ENCODE data around the gene DIPK1B. TPM values are rescaled to one million over a fixed set of nuclear protein-coding genes. Genes with fewer than 3 reads are reported as not detected.
A peak's percentile ranks its signal among the peaks of the same experiment; 100 is the strongest.

The DIPK1B gene
- total and polyA plus RNA-seq, 10 of the 15 experiments (the other 5 are each of a cell fraction or from before 2014, with no cell fraction given), result 0.08 to 0.28 (median 0.13) TPM; not detected in 3

GRCh38 chr9:136771907-136772415 is 59.6 kb downstream of the DIPK1B start:
- Histone ChIP-seq H3K4me2 (ENCODE audit: control insufficient read depth, insufficient read depth) (no peak overlapping the region), H2AFZ (ENCODE audit: control insufficient read depth, low read depth, low read length) (no peak overlapping the region), H3K79me2 (ENCODE audit: control insufficient read depth, insufficient read depth, low read length) (no peaks in the 10 kb centered on the region), H3K4me1 (ENCODE audit: control insufficient read depth, insufficient read depth, low read length) (peaks cover 13% of the 10 kb centered on the region), H3K4me3 (no peak overlapping the region), H4K20me1 (ENCODE audit: control insufficient read depth, insufficient read depth) (no peaks in the 10 kb centered on the region), H3K27me3 (replicated peaks in 1 of 2; ENCODE audit: control insufficient read depth in 2 of 2, insufficient read depth in 2 of 2, low read length in 1 of 2) (no peaks in the 10 kb centered on the region; a peak in 1 of 4 replicates), H3K9me3 (replicated peaks; ENCODE audit: control insufficient read depth, insufficient read depth, low read length) (peaks cover 6% of the 10 kb centered on the region; the same call in 2 of the 3 replicates), H3K27ac (ENCODE audit: control insufficient read depth, insufficient read depth) (no peak overlapping the region), H3K9ac (ENCODE audit: control insufficient read depth, insufficient read depth, low read length) (no peak overlapping the region), H3K36me3 (ENCODE audit: control insufficient read depth in 2 of 2, insufficient read depth in 2 of 2, low read length in 1 of 2) (no peaks in the 10 kb centered on the region)
- SMC1A ChIA-PET (ENCODE audit: uncharacterized antibody, unreplicated experiment), result interaction anchor here (1.7 kb wide), 1 partner anchor 263 kb away, joined by 3 read pairs; no protein-coding TSS in a partner anchor
- no TSS peak for BruUV-seq (replicated peaks)
- in situ Hi-C loops (cut with MboI), result no loop called here
- RAD21 ChIA-PET (ENCODE audit: unreplicated experiment), result no interaction called here
- ATAC-seq, result no peak
- FAIRE-seq, result no peak
- 42% methylated on average over 3 of the region's 3 CpGs for WGBS (ENCODE audit: insufficient coverage, insufficient replicate concordance, low lambda C conversion rate, missing lambda C conversion rate)
- CTCF ChIA-PET, result interaction anchor here (9.3 kb wide), 1 partner anchor 11 kb away, joined by 163 read pairs; no protein-coding TSS in a partner anchor
- TF ChIP-seq BCL11A (IDR thresholded peaks at IDR 0.05; ENCODE audit: low read depth, low read length) (no peak), SP1 (IDR thresholded peaks at IDR 0.05; ENCODE audit: low read depth, low read length) (no peak), TARDBP (IDR thresholded peaks at IDR 0.05; ENCODE audit: borderline replicate concordance) (no peak), BMI1 (IDR thresholded peaks at IDR 0.05; ENCODE audit: borderline replicate concordance) (no peak), TCF3 (IDR thresholded peaks at IDR 0.05; ENCODE audit: borderline replicate concordance, insufficient read depth, low read depth, low read length) (no peak), SMC3 (IDR thresholded peaks at IDR 0.05; ENCODE audit: borderline replicate concordance, low read length) (no peak), CHD4 (IDR thresholded peaks at IDR 0.05) (no peak)
- DNase-seq (ENCODE audit: low read depth, low spot score), result no peak
- POLR2A ChIA-PET, result no interaction called here
- intact Hi-C loops (cut with micrococcal nuclease; ENCODE audit: unreplicated experiment), result no loop called here

GRCh38 chr9:136773386-136774044 is 61.1 kb downstream of the DIPK1B start:
- H3K27me3 ChIP-seq (replicated peaks in 1 of 2; ENCODE audit: control insufficient read depth in 2 of 2, insufficient read depth in 2 of 2, low read length in 1 of 2), result no peaks in the 10 kb centered on the region; a peak in 1 of 4 replicates
- no peak overlapping the region for H3K9ac ChIP-seq (ENCODE audit: control insufficient read depth, insufficient read depth, low read length)
- H2AFZ ChIP-seq (ENCODE audit: control insufficient read depth, low read depth, low read length), result peak overlapping the region; percentile 89
- ChIA-PET RAD21 (ENCODE audit: unreplicated experiment) (no interaction called here), CTCF (interaction anchor here (0.8 to 9.3 kb wide), 2 partner anchors 10 to 15 kb away, joined by 4 to 163 read pairs; partner anchors contain the start of gene LCN8), SMC1A (ENCODE audit: uncharacterized antibody, unreplicated experiment) (no interaction called here), POLR2A (no interaction called here)
- H4K20me1 ChIP-seq (ENCODE audit: control insufficient read depth, insufficient read depth), result no peaks in the 10 kb centered on the region
- peak; percentile 92 for ATAC-seq
- no peaks in the 10 kb centered on the region for H3K4me1 ChIP-seq (ENCODE audit: control insufficient read depth, insufficient read depth, low read length)
- no peak for DNase-seq (ENCODE audit: low read depth, low spot score)
- no peak overlapping the region for H3K4me3 ChIP-seq
- H3K36me3 ChIP-seq (ENCODE audit: control insufficient read depth in 2 of 2, insufficient read depth in 2 of 2, low read length in 1 of 2), result no peaks in the 10 kb centered on the region
- H3K79me2 ChIP-seq (ENCODE audit: control insufficient read depth, insufficient read depth, low read length), result no peaks in the 10 kb centered on the region
- peaks cover 6% of the 10 kb centered on the region; the same call in 2 of the 3 replicates for H3K9me3 ChIP-seq (replicated peaks; ENCODE audit: control insufficient read depth, insufficient read depth, low read length)
- no peak for FAIRE-seq
- H3K27ac ChIP-seq (ENCODE audit: control insufficient read depth, insufficient read depth), result no peak overlapping the region
- no TSS peak for BruUV-seq (replicated peaks)
- in situ Hi-C loops (cut with MboI), result no loop called here
- H3K4me2 ChIP-seq (ENCODE audit: control insufficient read depth, insufficient read depth), result no peak overlapping the region
- WGBS (ENCODE audit: insufficient coverage, insufficient replicate concordance, low lambda C conversion rate, missing lambda C conversion rate), result 35% methylated on average over 7 of the region's 7 CpGs
- intact Hi-C loops (cut with micrococcal nuclease; ENCODE audit: unreplicated experiment), result no loop called here
- TF ChIP-seq PRDM15 (CRISPR knock-in tag; IDR thresholded peaks at IDR 0.05) (no peak), FOS (IDR thresholded peaks at IDR 0.05; ENCODE audit: borderline replicate concordance, extremely low read depth, insufficient read length) (no peak), NR2F1 (conservative IDR thresholded peaks at IDR 0.05) (no peak), CTCF (IDR thresholded peaks at IDR 0.05 in 2 of 3, conservative IDR thresholded peaks at IDR 0.05 in 1 of 3; ENCODE audit: control insufficient read depth in 2 of 3, extremely low read depth in 1 of 3, insufficient read depth in 1 of 3, low read depth in 3 of 3, low read length in 3 of 3) (no peak)

Data from GM12878 (cell line).